Activated CD8-positive, alpha-beta T cell treated with anti-CD3 and anti-CD28 coated beads, Interleukin-2, amount 10 ng/mL, durations not matched to agents 7 days and 5 days (primary cell): ENCODE measurements around the gene BOLA3. TPM values are rescaled to one million over a fixed set of nuclear protein-coding genes. Genes with fewer than 3 reads are reported as not detected.
A peak's percentile ranks its signal among the peaks of the same experiment; 100 is the strongest.
"Not testable (repeated sequence)": the region's sequence is repeated elsewhere in the genome, so short reads cannot be mapped to it uniquely, and the experiment has no call there.

ENCODE experiments used
- ATAC-seq: fragments of 150-1000 bp; cut with Tn5 transposase; one replicate; pipeline ENCODE4 v1.10.0; 2021; ENCODE audit warnings: moderate library complexity
- CTCF ChIA-PET: fragments of 350-600 bp; sonication (Branson Sonifier 250); formaldehyde crosslinking; loops from one replicate; lab custom pipeline; 2021; ENCODE audit warnings: antibody characterized with exemption; lab: Charles Lee
- POLR2A ChIA-PET: fragments of 350-600 bp; sonication (Branson Sonifier 250); formaldehyde crosslinking; loops from one replicate; lab custom pipeline; 2021; ENCODE audit warnings: antibody characterized with exemption; lab: Charles Lee
- DNase-seq: peaks from one replicate; pipeline ENCODE4 v3.0.0-alpha.2; 2020
- H3K27ac Mint-ChIP-seq: one replicate; pipeline ENCODE4 v1.8.0; 2021; ENCODE audit warnings: mild to moderate bottlenecking, mixed read lengths
- H3K27me3 Mint-ChIP-seq: one replicate; pipeline ENCODE4 v1.8.0; 2021; ENCODE audit warnings: low read depth, mixed read lengths
- H3K36me3 Mint-ChIP-seq: one replicate; pipeline ENCODE4 v1.8.0; 2021; ENCODE audit warnings: low read depth, mixed read lengths
- H3K4me1 Mint-ChIP-seq: one replicate; pipeline ENCODE4 v1.8.0; 2021; ENCODE audit warnings: low read depth, mixed read lengths
- H3K4me3 Mint-ChIP-seq: one replicate; pipeline ENCODE4 v1.8.0; 2021; ENCODE audit warnings: mild to moderate bottlenecking, mixed read lengths
- H3K9me3 Mint-ChIP-seq: one replicate; pipeline ENCODE4 v1.8.0; 2022; ENCODE audit warnings: mixed read lengths; ENCODE audit not compliant: insufficient read depth
- total RNA-seq, 2 experiments: library from RNA; stranded (reverse); gene quantifications; one replicate each; pipeline ENCODE4 v1.2.3, GENCODE V29; 2021

BOLA3 gene
- total RNA-seq: 10 to 100 TPM; 79.7 to 85.4 TPM

GRCh38 chr2:74147727-74148456, at the start of gene BOLA3:
Gene BOLA3, minus strand, starts transcription at chr2:74147912. Its CDS starts 38 bp downstream, at chr2:74147874.
- H3K36me3 Mint-ChIP-seq: peaks cover 18% of the 10 kb centered on the region
- no peaks in the 10 kb centered on the region for H3K27me3 Mint-ChIP-seq
- H3K4me3 Mint-ChIP-seq: no peak within 1 kb of the TSS
- POLR2A ChIA-PET: interaction anchor here (0.5 to 6.4 kb wide), 12 partner anchors 11 to 382 kb away, joined by 3 to 47 read pairs (median 3); partner anchors contain the start of genes AUP1, HTRA2, MOB1A and MTHFD2
- H3K4me1 Mint-ChIP-seq: peaks cover 9% of the 10 kb centered on the region
- DNase-seq (peak; percentile 88), ATAC-seq (peak; percentile 97)
- H3K9me3 Mint-ChIP-seq: no peaks in the 10 kb centered on the region
- CTCF ChIA-PET: interaction anchor here (0.6 to 10.3 kb wide), 48 partner anchors 8 to 367 kb away, joined by 3 to 215 read pairs (median 4); partner anchors contain the start of genes MOB1A and STAMBP
- no peak within 1 kb of the TSS for H3K27ac Mint-ChIP-seq

- POLR2A ChIA-PET: interaction anchor here (0.9 to 7.4 kb wide), 4 partner anchors 9 to 17 kb away, joined by 3 to 140 read pairs (median 7); partner anchors contain the start of gene MOB1A
Measured at GRCh38 chr2:74197049-74197448, 49.3 kb upstream of the BOLA3 start.

GRCh38 chr2:74194799-74195198, 47.1 kb upstream of the BOLA3 start:
- no peak for DNase-seq
- ChIA-PET CTCF (no interaction called here), POLR2A (no interaction called here)
- Mint-ChIP-seq H3K9me3 (no peaks in the 10 kb centered on the region), H3K4me3 (no peak overlapping the region), H3K4me1 (peaks cover 25% of the 10 kb centered on the region), H3K36me3 (peaks cover 10% of the 10 kb centered on the region), H3K27ac (no peak overlapping the region), H3K27me3 (peaks cover 12% of the 10 kb centered on the region)
- ATAC-seq: no peak

More at GRCh38 chr2:74197049-74197448, 49.3 kb upstream of the BOLA3 start:
- CTCF ChIA-PET: interaction anchor here (1.0 to 5.3 kb wide), 6 partner anchors 9 to 369 kb away, joined by 3 to 92 read pairs (median 4); partner anchors contain the start of genes BOLA3, MOB1A and STAMBP
- Mint-ChIP-seq H3K4me3 (no peak overlapping the region), H3K4me1 (peaks cover 37% of the 10 kb centered on the region), H3K9me3 (no peaks in the 10 kb centered on the region), H3K27me3 (peaks cover 4% of the 10 kb centered on the region), H3K36me3 (peaks cover 27% of the 10 kb centered on the region), H3K27ac (peak overlapping the region; percentile 57)
- DNase-seq (no peak), ATAC-seq (no peak)

GRCh38 chr2:74191596-74192380, 44.1 kb upstream of the BOLA3 start:
- DNase-seq (no peak), ATAC-seq (no peak)
- CTCF ChIA-PET: interaction anchor here (0.9 to 3.8 kb wide), 4 partner anchors 10 to 44 kb away, joined by 3 to 26 read pairs (median 6); partner anchors contain the start of genes BOLA3 and MOB1A
- peaks cover 11% of the 10 kb centered on the region for H3K4me1 Mint-ChIP-seq
- no peak overlapping the region for H3K27ac Mint-ChIP-seq
- peaks cover 12% of the 10 kb centered on the region for H3K27me3 Mint-ChIP-seq
- POLR2A ChIA-PET: interaction anchor here (0.7 to 1.5 kb wide), 2 partner anchors 10 to 13 kb away, joined by 3 to 26 read pairs; partner anchors contain the start of gene MOB1A
- no peaks in the 10 kb centered on the region for H3K36me3 Mint-ChIP-seq
- no peak overlapping the region for H3K4me3 Mint-ChIP-seq
- no peaks in the 10 kb centered on the region for H3K9me3 Mint-ChIP-seq

DNA sequence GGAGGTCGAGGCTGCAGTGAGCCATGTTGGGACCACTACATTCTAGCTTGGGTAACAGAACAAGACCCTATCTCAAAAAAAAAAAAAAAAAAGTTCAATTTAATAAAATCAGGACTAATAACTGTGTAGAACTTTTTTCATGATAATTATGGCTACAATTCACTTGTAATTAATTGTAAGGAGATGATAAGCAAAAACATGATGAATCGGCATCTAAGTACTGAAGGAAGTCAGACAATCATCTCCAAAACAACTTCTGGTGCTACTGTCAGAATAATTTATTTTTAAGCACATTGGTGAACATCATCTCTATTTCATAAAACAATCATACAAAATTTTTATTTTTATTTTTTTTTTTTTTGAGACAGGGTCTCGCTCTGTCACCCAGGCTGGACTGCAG, 41.0 kb upstream of the BOLA3 start:
- POLR2A ChIA-PET: interaction anchor here (3.7 kb wide), 1 partner anchor 10 kb away, joined by 17 read pairs; the partner anchor contains the start of gene MOB1A
- no peak for DNase-seq
- peaks cover 19% of the 10 kb centered on the region for H3K4me1 Mint-ChIP-seq
- no peak for ATAC-seq
- CTCF ChIA-PET: interaction anchor here (2.1 kb wide), 1 partner anchor 10 kb away, joined by 8 read pairs; the partner anchor contains the start of gene MOB1A
- H3K27me3 Mint-ChIP-seq: peaks cover 12% of the 10 kb centered on the region
- no peak overlapping the region for H3K27ac Mint-ChIP-seq
- H3K36me3 Mint-ChIP-seq: no peaks in the 10 kb centered on the region
- H3K4me3 Mint-ChIP-seq: no peak overlapping the region
- no peaks in the 10 kb centered on the region for H3K9me3 Mint-ChIP-seq

DNA sequence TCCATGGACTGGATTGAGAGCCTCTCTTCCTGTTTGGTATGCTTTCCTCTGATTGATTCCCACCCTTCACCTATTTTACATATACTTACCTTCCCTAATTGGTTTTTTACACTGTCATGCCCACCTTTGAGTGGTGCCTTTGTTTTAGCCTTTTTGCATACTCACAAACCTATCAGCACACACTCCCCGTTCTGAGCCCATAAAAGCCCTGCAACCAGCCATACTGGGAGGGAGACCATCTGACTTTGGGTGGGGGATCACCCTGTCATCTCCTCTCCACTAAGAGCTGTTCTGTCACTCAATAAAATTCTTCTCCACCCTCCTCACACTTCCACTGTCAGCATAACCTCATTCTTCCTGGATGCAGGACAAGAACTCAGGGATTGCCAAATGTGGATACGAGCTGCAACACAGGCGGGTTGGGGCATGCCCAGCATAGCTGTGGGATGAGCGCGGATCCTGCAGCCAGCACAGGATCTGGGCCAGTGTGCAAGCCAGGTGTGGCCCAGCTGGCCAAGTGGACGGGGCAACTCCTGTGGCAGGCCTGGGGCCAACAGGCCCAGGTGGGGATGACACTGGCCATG, 40.4 kb upstream of the BOLA3 start:
- no peaks in the 10 kb centered on the region for H3K9me3 Mint-ChIP-seq
- no peak overlapping the region for H3K4me3 Mint-ChIP-seq
- ATAC-seq (no peak), DNase-seq (no peak)
- no peak overlapping the region for H3K27ac Mint-ChIP-seq
- H3K27me3 Mint-ChIP-seq: peaks cover 12% of the 10 kb centered on the region
- CTCF ChIA-PET: interaction anchor here (0.7 to 2.1 kb wide), 2 partner anchors 9 to 41 kb away, joined by 3 to 8 read pairs; partner anchors contain the start of genes BOLA3 and MOB1A
- H3K4me1 Mint-ChIP-seq: peaks cover 19% of the 10 kb centered on the region
- no peaks in the 10 kb centered on the region for H3K36me3 Mint-ChIP-seq
- POLR2A ChIA-PET: interaction anchor here (0.6 to 3.7 kb wide), 2 partner anchors 9 to 10 kb away, joined by 3 to 17 read pairs; partner anchors contain the start of gene MOB1A

DNA sequence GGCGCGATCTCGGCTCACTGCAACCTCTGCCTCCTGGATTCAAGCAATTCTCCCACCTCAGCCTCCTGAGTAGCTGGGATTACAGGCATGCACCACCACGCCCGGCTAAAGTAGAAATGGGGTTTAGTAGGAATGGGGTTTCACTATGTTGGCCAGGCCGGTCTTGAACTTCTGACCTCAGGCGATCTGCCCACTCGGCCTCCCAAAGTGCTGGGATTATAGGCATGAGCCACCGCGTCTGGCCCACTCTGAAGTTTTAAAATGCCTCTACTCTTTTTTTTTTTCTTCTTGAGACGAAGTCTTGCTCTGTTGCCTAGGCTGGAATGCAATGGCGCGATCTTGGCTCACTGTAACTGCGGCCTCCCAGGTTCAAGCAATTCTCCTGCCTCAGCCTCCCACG, 39.0 kb upstream of the BOLA3 start:
- H3K36me3 Mint-ChIP-seq, CTCF ChIA-PET, DNase-seq, H3K4me3 Mint-ChIP-seq, ATAC-seq, H3K27ac Mint-ChIP-seq, H3K27me3 Mint-ChIP-seq, H3K9me3 Mint-ChIP-seq: not testable (repeated sequence)
- POLR2A ChIA-PET: interaction anchor here (1.1 to 3.7 kb wide), 2 partner anchors 8 to 11 kb away, joined by 3 to 17 read pairs; partner anchors contain the start of gene MOB1A
- H3K4me1 Mint-ChIP-seq: peaks cover 16% of the 10 kb centered on the region

DNA sequence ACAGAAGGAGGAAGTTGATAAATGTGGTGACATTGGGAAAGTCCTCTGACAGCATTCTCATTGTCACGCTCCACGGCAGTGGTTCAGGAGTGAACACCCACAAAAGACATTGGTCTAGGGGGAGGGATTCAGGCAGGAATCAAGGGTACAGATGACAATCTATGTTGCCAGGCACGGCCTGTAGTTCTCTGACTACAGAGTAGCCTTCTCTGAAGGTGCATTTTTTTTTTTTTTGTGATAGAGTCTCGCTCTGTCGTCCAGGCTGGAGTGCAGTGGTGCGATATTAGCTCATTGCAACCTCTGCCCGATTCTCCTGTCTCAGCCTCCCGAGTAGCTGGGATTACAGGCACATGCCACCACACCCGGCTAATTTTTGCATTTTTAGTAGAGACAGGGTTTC, 38.3 kb upstream of the BOLA3 start:
- peaks cover 3% of the 10 kb centered on the region for H3K27me3 Mint-ChIP-seq
- H3K27ac Mint-ChIP-seq: peak overlapping the region; percentile 55
- ATAC-seq (peak; percentile 77), DNase-seq (peak; percentile 44)
- ChIA-PET CTCF (no interaction called here), POLR2A (interaction anchor here (1.1 kb wide), 1 partner anchor 12 kb away, joined by 3 read pairs; no protein-coding TSS in a partner anchor)
- no peaks in the 10 kb centered on the region for H3K36me3 Mint-ChIP-seq
- H3K4me3 Mint-ChIP-seq: no peak overlapping the region
- H3K9me3 Mint-ChIP-seq: no peaks in the 10 kb centered on the region
- H3K4me1 Mint-ChIP-seq: peaks cover 20% of the 10 kb centered on the region

DNA sequence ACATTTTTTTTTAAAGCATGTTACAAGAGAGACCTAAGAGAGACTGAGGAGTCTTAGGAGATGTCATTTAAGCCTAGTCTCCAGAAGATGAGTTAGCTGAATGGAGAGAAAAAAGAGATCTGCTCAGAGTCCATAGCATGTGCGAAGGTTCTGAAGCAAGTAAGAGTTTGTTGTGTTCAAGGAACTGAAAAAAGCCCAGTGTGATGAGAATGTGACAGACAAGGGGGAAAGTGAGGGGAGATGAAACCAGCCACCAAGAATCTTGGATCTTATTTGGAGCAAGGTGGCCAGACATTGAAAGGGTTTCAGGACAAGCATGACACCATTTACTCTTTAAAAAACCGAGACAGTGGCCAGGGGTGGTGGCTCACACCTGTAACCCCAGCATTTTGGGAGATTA, 36.2 kb upstream of the BOLA3 start:
- H3K9me3 Mint-ChIP-seq: no peaks in the 10 kb centered on the region
- DNase-seq (no peak), ATAC-seq (no peak)
- POLR2A ChIA-PET: interaction anchor here (1.0 to 1.2 kb wide), 2 partner anchors 14 to 17 kb away, joined by 3 to 7 read pairs; partner anchors contain the start of gene MTHFD2
- H3K36me3 Mint-ChIP-seq: no peaks in the 10 kb centered on the region
- H3K4me3 Mint-ChIP-seq: no peak overlapping the region
- H3K27me3 Mint-ChIP-seq: no peaks in the 10 kb centered on the region
- no peak overlapping the region for H3K27ac Mint-ChIP-seq
- H3K4me1 Mint-ChIP-seq: peaks cover 21% of the 10 kb centered on the region
- CTCF ChIA-PET: interaction anchor here (0.8 to 6.8 kb wide), 2 partner anchors 9 to 15 kb away, joined by 3 to 92 read pairs; partner anchors contain the start of gene MTHFD2

DNA sequence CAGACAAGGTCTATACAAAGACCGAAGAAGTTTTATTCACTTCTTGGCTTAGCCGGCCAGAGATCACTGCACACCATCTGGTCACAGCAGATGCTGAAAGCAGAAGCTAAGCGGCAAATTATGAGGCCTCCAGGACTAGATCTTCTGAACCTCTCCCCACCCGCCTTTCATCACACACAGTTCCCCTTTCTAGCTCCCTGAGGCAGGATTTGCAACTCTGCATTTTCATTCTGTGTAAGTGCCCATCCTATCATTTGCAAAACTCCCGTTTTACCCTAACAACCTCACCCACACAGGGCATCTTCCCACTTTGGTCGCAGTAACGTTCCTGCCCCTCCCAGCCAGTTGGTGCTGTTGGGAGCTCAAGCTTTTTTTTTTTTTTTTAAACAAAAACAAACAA, 34.0 kb upstream of the BOLA3 start:
- Mint-ChIP-seq H3K4me3 (no peak overlapping the region), H3K27me3 (no peaks in the 10 kb centered on the region), H3K4me1 (peaks cover 27% of the 10 kb centered on the region), H3K27ac (no peak overlapping the region), H3K9me3 (no peaks in the 10 kb centered on the region), H3K36me3 (peaks cover 9% of the 10 kb centered on the region)
- DNase-seq (no peak), ATAC-seq (no peak)
- CTCF ChIA-PET: interaction anchor here (1.0 to 6.8 kb wide), 4 partner anchors 10 to 24 kb away, joined by 3 to 92 read pairs (median 4); partner anchors contain the start of gene MTHFD2
- POLR2A ChIA-PET: interaction anchor here (1.0 to 6.0 kb wide), 2 partner anchors 10 to 18 kb away, joined by 3 to 140 read pairs; partner anchors contain the start of gene MTHFD2
